HG03135 (cell line): ENCODE data around the gene LHFPL6.

Experiments
- ATAC-seq: cut with Tn5 transposase; IDR thresholded peaks from one replicate; pipeline ENCODE4 v1.9.1; 2021; ENCODE audit warnings: mild to moderate bottlenecking, moderate library complexity; ENCODE audit not compliant: unreplicated experiment

LHFPL6 gene

GRCh38 chr13:39394796-39395678, 208.0 kb downstream of the LHFPL6 start:
- no peak for ATAC-seq

- no peak for ATAC-seq
Observed at GRCh38 chr13:39391761-39392160, 211.2 kb downstream of the LHFPL6 start.

- ATAC-seq: no peak
Observed at GRCh38 chr13:39389013-39389412, 214.0 kb downstream of the LHFPL6 start.

GRCh38 chr13:39385621-39386231, 217.3 kb downstream of the LHFPL6 start:
- ATAC-seq: no peak

- no peak for ATAC-seq
Observed at GRCh38 chr13:39385154-39385553, 217.8 kb downstream of the LHFPL6 start.

GRCh38 chr13:39381456-39381855, 221.5 kb downstream of the LHFPL6 start:
- no peak for ATAC-seq

- ATAC-seq: no peak
Observed at GRCh38 chr13:39379667-39380655, 223.0 kb downstream of the LHFPL6 start.

- ATAC-seq: peak; percentile 67
Observed at GRCh38 chr13:39379118-39379517, 223.9 kb downstream of the LHFPL6 start.

GRCh38 chr13:39378306-39378705, 224.7 kb downstream of the LHFPL6 start:
- ATAC-seq: no peak

GRCh38 chr13:39377699-39378098, 225.3 kb downstream of the LHFPL6 start:
- no peak for ATAC-seq

GRCh38 chr13:39376076-39376475, 226.9 kb downstream of the LHFPL6 start:
- no peak for ATAC-seq

- ATAC-seq: no peak
Observed at GRCh38 chr13:39375601-39376000, 227.4 kb downstream of the LHFPL6 start.

GRCh38 chr13:39374741-39375189, 228.2 kb downstream of the LHFPL6 start:
- ATAC-seq: no peak

GRCh38 chr13:39373145-39373544, 229.8 kb downstream of the LHFPL6 start:
- ATAC-seq: no peak

- ATAC-seq: no peak
Observed at GRCh38 chr13:39371706-39372105, 231.3 kb downstream of the LHFPL6 start.

- no peak for ATAC-seq
Observed at GRCh38 chr13:39370554-39370953, 232.4 kb downstream of the LHFPL6 start.

GRCh38 chr13:39370048-39370447, 232.9 kb downstream of the LHFPL6 start:
- no peak for ATAC-seq

- ATAC-seq: no peak
Observed at GRCh38 chr13:39369161-39369890, 233.7 kb downstream of the LHFPL6 start.

- no peak for ATAC-seq
Observed at GRCh38 chr13:39365879-39366278, 237.1 kb downstream of the LHFPL6 start.

GRCh38 chr13:39364947-39365468, 238.0 kb downstream of the LHFPL6 start:
- ATAC-seq: no peak
